NCI-H2196 (cell line): ENCODE measurements around the gene FAM107A.
A peak's percentile ranks its signal among the peaks of the same experiment; 100 is the strongest.

Experiments
- DNase-seq: peaks from one replicate; lab custom pipeline; 2025; ENCODE audit not compliant: unreplicated experiment; lab: John Stamatoyannopoulos, UW

FAM107A gene

DNA sequence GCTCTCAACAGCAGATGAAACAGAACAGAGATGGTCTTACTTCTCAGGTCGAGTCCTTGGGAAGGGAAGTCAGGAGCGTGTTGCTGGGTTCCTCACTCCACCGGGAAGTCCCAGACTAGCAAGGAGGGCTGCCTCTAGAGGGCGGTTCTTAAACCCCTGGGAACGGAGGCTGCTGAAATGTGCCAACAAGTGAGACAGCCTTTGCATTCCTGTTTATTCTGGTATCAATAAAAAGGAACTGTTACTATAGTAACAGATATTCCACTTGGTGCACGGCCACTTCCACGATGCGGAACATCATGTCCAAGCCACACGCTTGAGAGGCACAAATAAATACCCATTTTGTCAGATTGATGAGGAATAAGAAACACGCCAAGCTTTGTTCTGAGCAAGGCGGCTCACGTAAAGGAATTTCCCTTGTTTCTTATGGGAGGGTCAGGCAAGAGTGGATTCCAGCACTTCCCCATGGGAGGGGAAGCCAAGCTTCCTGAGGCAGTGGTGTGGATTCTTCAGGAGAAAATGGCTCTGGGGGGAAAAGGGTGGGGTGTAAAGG lies at the start of gene FAM107A:
TSS of gene FAM107A (minus strand) at position 123 of the 553 bp plus-strand sequence. CDS start 7,531 bp downstream, outside the sequence.
- no peak for DNase-seq

- DNase-seq, result no peak
These were observed 48.1 kb upstream of the FAM107A start for GRCh38 chr3:58625196-58625824.

DNA sequence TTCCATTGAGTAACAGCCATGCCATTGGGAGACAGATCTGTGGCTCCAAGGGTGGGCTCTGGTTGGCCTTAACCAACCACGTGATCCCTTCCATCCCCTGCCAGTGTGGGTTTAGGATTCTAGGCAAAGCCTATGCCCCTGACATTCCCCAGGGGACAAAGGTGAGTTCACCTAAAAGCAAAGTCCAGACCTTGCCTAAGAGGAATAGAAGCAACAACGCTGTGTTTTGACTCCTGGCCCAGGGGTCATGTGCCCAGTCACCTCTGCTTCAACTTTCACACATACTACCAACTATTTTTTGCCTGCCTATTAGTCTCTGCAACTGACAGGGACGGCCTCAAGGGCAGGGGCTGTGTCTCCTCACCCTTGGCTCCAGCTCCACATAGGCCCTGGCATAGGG lies 47.4 kb upstream of the FAM107A start:
- DNase-seq, result no peak

DNA sequence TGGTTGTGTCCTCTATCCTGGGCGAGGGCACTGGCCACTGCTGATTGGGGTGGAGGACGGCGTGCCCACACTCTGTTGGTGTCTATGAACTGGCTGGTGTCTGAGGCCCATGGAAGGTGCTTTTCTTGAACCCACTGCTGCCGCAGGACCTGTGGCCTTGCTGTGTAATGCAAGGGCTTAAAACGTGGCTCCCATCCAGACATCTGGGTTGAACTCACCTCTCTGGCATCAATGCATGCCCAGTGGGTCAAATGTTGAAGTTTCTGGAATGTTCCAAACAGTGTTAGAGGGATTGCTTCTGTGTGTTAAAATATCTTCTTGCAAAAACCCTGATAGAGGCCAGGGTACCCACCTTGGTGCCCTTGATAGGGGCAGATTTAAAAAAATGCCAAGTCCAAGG lies 46.8 kb upstream of the FAM107A start:
- no peak for DNase-seq

DNA sequence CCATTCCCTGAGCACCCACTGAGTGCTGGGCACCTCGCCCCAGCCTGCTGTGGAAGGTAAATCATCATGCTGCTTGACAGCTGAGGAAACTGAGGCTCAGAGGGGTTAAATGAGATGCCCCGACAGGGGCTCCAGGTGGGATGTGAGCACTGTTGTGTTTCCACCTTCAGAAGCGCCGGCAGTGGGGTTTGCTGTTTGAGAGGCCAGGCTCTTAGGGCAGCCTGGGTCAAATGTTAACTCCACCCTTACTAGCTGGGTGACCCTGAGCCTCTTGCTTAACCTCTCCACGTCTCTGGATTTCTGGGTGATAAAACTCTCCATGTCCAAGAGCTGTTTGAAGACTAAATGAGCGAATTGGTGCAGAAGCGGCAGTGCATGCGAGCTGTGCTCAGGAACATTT lies 46.3 kb upstream of the FAM107A start:
- DNase-seq, result no peak

DNA sequence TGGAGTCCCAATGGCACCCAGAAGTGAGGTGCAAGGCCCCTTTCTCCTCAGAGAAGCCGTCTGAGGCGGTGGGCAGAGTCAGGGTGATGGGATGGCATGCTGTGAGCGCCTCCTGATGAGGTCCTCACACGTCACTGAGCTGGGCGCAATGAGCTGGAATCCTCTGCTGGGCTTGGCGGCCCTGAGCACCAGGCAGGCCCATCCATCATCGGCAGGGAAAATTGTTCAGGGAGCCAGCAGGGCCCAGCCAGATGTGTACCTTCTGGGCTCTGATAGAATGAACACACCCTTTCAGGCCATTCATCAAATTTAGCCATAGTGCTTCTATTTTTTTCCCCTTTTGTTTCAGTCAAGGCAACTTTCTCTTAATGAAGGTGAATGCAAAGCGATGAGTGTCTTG lies 45.7 kb upstream of the FAM107A start:
- DNase-seq, result no peak

GRCh38 chr3:58622436-58622835 lies 45.2 kb upstream of the FAM107A start:
- DNase-seq, result no peak

DNA sequence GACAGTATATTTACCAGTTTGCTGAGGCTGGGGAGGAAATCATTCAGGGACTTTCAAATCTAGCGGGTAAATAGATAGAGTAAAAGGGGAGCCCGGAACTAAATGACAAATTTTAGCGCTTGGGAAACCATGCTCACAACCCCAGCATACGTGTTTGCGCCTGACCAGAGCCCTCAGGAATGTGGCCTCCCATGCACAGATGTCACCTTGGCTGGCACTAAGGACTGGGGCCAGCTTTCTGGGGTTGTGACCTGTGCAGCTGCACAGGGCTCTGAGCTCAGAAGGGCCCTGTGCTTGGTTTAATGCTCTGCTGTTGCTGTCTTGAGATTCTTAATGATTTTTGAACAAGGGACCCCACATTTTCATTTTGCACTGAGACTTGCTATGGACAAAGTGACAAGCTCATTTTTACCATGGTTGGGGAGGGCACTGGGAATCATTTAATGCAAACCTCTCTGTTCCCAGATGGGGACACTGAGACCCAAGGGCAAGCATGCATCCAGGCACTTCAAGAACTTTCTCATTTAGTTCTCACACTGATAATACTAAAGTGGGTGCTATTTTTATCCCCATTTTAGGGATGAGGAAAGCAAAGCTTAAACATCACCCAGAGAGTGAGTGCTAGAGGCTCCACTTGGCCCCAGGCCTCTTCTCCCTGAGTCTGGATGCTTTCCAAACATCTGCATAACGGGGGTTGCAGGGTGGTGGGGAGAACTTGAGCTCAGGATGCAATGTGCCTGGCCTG lies 44.1 kb upstream of the FAM107A start:
- DNase-seq, result no peak

GRCh38 chr3:58620421-58620820 lies 43.2 kb upstream of the FAM107A start:
- DNase-seq, result no peak

DNA sequence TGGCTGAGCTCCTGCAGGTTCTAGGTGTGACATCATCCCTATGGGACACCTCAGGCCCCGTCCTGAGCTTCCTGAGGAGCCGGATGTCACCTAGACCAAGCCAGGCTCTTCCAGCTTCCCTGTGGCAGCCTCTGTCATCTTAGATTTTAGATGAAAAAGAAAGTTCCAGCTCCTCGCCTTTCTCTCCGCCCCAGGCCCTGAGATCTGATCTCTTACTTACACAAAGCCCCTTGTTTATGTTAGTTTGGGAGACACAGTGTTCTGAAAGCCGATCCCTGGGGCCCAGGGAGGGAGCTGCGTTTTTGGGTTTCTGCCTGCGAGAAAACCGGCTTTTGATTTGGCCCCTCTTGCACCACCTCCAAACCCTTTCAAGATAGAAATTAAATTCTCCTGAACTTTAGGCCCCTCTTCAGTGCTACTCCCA lies 40.2 kb upstream of the FAM107A start:
- DNase-seq, result no peak

- no peak for DNase-seq
These were observed 36.3 kb upstream of the FAM107A start for GRCh38 chr3:58613236-58614132.

- DNase-seq, result no peak
These were observed 35.6 kb upstream of the FAM107A start for GRCh38 chr3:58612830-58613229.

DNA sequence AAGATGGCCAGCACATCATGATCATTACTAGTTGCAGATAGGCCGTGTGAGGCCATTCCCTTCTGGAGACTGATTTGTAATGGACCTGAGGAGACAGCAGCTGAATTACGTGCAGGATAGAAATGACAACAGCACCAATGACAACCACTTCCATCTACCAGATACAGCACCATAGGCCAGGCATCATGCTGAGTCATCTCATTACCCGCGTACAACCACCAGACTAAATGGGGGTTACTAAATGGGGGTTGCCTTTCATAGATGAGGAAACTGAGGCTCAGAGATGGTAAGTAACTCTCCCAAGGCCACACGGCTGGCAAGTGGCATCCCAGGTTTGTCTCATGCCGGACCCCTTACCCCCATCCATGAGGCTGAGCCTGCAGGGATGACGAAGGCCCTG lies 32.8 kb upstream of the FAM107A start:
- DNase-seq, result no peak

DNA sequence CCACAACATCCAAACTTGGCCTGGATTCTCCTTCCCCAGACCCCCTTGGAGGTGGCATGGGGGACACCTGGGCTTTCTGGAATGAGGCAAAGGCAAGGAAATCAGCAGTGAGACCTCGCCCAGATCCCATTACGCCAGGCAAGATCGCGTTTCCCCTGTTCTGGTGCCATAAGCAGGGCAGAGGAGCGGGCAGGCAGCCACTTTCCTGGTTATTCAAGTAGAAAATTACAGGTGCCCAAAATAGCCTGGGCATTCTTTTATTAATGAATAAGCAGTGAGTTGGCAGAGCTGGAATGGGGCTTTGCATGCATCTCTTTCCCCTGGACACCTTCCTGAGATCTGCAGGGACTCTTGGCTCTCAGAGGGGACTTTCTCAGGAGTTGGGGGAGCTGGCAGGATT lies 31.5 kb upstream of the FAM107A start:
- peak; percentile 43 for DNase-seq

DNA sequence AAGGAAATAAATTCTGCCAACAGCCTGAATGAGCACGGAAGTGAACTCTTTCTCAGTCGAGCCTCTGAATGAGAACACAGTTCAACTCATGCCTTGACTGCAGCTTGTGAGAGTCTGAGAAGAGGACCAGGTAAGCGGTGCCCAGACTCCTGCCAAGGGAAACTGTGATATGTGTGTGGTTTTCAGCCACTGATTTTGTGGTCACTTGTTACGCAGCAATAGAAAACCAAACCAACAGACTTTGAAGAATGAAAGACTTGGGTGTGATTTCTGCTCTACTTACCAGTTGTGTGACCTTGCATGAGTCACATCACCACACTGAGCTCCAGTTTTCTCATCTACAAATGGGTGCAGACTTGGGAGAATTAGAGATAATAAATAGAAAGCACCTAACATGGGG lies 30.6 kb upstream of the FAM107A start:
- DNase-seq, result no peak

DNA sequence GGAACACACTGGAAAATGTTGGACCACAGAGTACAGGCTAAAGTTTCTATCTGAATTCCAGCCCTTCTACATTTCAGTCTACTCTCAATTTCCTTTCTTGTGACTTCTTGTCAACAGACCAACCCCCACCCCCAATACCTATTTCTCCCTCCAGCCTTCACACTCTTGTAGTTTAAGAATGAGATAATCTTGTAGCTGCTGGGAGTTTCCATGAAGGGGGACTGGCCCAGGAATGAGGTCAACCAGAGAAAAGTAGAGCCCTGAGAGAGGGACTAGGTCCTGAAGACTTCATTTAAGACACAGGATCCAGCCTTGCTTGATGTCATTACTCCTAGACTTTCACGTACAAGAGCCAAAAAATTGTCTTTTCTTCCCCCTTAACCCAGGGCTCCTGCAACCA lies 29.5 kb upstream of the FAM107A start:
- DNase-seq, result no peak

GRCh38 chr3:58604031-58604430 lies 26.8 kb upstream of the FAM107A start:
- DNase-seq, result no peak

DNA sequence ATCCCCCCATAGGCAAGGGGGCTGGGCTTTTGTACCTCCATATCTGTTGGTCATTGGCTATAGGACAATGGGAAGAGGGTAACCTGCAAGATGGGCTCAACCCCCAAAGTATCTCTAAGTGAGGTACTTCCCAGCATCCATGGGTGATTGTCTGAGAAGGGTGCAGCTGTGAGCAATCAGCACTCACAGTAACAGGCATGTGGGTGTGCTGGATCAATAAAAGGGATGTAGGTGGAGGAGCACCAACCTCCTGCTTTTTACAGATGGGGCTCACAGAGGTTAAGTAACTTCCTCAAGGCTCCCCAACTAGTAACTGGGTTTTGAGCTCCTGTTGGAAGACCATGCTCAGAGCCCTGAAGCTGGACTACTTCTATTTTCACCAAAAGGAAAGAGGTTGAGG lies 26.4 kb upstream of the FAM107A start:
- DNase-seq, result no peak

GRCh38 chr3:58597770-58598310 lies 20.6 kb upstream of the FAM107A start:
- DNase-seq, result no peak

GRCh38 chr3:58596834-58597518 lies 19.8 kb upstream of the FAM107A start:
- DNase-seq, result no peak

DNA sequence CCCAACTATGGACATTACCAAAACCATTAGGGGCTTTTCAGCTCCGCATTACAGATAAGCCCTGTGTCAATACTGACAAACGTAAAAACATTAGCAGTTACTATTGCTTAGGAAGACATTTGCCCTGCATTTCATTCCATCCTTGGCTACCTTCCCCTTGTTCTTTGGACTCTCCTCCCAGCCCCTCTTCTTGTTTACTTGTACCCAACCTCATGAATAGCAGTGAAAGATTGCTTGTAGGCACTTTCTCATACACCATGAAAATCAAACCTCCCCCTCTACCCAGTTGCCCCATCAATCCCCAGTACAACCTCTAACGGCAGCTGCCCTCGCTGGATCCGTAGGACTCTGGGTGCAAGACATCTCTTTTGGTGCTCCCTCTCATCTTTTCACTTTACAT lies 16.9 kb upstream of the FAM107A start:
- no peak for DNase-seq
